Nephron (organoid): ENCODE data around the gene CSF1R.

Experiments
- H3K27ac Mint-ChIP-seq, 3 experiments: 2 replicates each; pipeline ENCODE4 v1.8.0; 2020; ENCODE audit warnings: mixed read lengths in 3 of 3, mild to moderate bottlenecking in 2 of 3, moderate library complexity in 1 of 3
- H3K27me3 Mint-ChIP-seq: 2 replicates; pipeline ENCODE4 v1.8.0; 2021; ENCODE audit warnings: low read depth, mild to moderate bottlenecking, moderate library complexity, mixed read lengths
- H3K36me3 Mint-ChIP-seq: 2 replicates; pipeline ENCODE4 v1.8.0; 2020; ENCODE audit warnings: low read depth, mixed read lengths
- H3K4me1 Mint-ChIP-seq: 2 replicates; pipeline ENCODE4 v1.8.0; 2020; ENCODE audit warnings: mixed read lengths
- H3K4me3 Mint-ChIP-seq, 3 experiments: 2 replicates each; pipeline ENCODE4 v1.8.0; 2020; ENCODE audit warnings: mild to moderate bottlenecking in 3 of 3, mixed read lengths in 3 of 3, moderate library complexity in 2 of 3
- H3K9me3 Mint-ChIP-seq: 2 replicates; pipeline ENCODE4 v1.8.0; 2020; ENCODE audit warnings: mixed read lengths
- CTCF ChIP-seq, 3 experiments: fragments of 200-600 bp; sonication (generic); IDR thresholded peaks; one replicate each; pipeline ENCODE4 v1.5.0; 2021; ENCODE audit warnings: antibody characterized with exemption in 3 of 3; ENCODE audit not compliant: unreplicated experiment in 3 of 3

CSF1R gene

GRCh38 chr5:150022681-150023080, 63.7 kb downstream of the CSF1R start:
- Mint-ChIP-seq H3K4me3 (no peak overlapping the region), H3K27ac (peak overlapping the region in 2 of 3 experiments; percentile 77 to 92)

DNA sequence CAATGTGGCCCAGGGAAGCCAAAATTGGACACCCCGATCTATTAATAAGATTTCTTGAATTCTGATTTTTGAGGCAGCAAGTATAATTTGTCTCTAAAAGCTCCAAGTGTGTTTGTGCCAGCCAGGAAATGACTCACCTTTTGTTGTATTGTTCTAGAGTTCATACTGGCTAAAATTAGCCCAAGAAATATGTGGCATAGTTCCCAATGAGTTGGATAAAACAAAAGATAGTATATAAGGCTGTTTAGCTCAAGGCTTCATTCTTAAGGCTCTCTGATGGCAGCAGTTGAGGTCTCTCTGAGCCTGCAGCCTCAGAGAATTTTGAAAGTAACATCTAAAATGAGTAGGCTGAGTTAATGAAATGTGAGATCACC, 64.2 kb downstream of the CSF1R start:
- TF ChIP-seq CTCF (IDR thresholded peaks at IDR 0.05; ENCODE audit: unreplicated experiment in 3 of 3), result no peak
- Mint-ChIP-seq H3K27me3 (no peaks in the 10 kb centered on the region), H3K36me3 (peaks cover 80% of the 10 kb centered on the region), H3K9me3 (no peaks in the 10 kb centered on the region), H3K27ac (peak overlapping the region; percentile 41 to 92 (median 77)), H3K4me3 (no peak overlapping the region), H3K4me1 (peaks cover 10% of the 10 kb centered on the region)

More at GRCh38 chr5:150022681-150023080, 63.7 kb downstream of the CSF1R start:
- Mint-ChIP-seq H3K4me1 (peaks cover 10% of the 10 kb centered on the region), H3K9me3 (no peaks in the 10 kb centered on the region), H3K36me3 (peaks cover 75% of the 10 kb centered on the region), H3K27me3 (no peaks in the 10 kb centered on the region)
- TF ChIP-seq CTCF (IDR thresholded peaks at IDR 0.05; ENCODE audit: unreplicated experiment in 3 of 3), result no peak

DNA sequence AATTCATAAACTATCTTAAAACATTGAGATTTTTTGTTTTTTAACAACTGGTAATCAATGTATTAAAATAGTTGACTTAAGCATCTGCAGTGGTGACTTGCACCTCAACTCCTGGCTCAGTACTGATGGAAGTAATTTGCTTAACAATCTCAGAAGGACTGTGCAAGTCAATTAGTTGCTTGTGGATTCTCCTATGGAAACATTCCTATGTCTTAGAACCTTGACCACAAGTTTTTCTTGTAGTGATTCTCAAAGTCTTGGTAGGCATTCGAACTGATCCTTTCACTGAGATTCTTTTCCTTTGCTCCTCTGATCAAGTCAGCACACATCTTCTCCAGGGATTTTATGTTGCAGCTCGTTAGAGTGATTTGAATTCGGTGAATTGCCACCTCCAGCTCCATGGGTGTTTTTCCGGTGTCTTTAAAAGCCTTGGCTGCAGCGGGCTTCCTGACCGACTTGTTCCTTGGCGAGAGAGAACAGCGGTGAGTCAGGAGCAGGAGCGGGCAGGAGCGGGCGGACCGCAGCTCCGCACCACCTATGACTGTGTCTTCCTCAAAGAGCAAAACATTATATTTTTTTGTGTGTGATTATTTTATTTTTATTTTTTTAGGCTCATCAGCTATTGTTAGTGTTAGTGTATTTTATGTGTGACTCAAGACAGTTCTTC, 64.7 kb downstream of the CSF1R start:
- H3K27ac Mint-ChIP-seq, result peak overlapping the region; percentile 46 to 92 (median 77)
- no peak for TF ChIP-seq CTCF (IDR thresholded peaks at IDR 0.05; ENCODE audit: unreplicated experiment in 3 of 3)
- peaks cover 81% of the 10 kb centered on the region for H3K36me3 Mint-ChIP-seq

DNA sequence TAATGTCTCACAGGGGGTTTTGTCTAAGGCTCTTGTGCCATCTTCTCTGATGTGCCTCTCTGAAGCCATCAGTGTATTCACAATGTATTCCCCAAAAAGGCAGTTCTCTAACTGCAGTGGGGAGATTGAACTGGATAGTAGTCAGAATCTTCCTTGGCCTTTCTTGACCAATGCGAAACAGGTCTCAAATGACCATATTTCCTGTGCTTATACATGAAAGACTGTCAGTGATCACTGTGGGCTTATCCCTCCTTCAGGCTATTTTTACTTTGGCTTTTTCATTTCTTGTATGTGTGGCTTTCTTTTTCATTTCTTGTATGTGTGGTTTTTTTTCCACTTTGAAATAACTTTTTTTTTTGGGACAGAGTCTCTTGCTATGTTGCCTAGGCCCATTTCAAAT, 66.1 kb downstream of the CSF1R start:
- Mint-ChIP-seq H3K4me1 (peaks cover 10% of the 10 kb centered on the region), H3K36me3 (peaks cover 81% of the 10 kb centered on the region), H3K27me3 (no peaks in the 10 kb centered on the region), H3K9me3 (peaks cover 14% of the 10 kb centered on the region), H3K27ac (no peak overlapping the region), H3K4me3 (no peak overlapping the region)
- TF ChIP-seq CTCF (IDR thresholded peaks at IDR 0.05; ENCODE audit: unreplicated experiment in 3 of 3), result no peak

More for the DNA sequence above, 64.7 kb downstream of the CSF1R start:
- Mint-ChIP-seq H3K27me3 (no peaks in the 10 kb centered on the region), H3K9me3 (peaks cover 4% of the 10 kb centered on the region), H3K4me3 (no peak overlapping the region), H3K4me1 (peaks cover 10% of the 10 kb centered on the region)

GRCh38 chr5:150017226-150018005, 68.9 kb downstream of the CSF1R start:
- Mint-ChIP-seq H3K4me3 (no peak overlapping the region), H3K27me3 (no peaks in the 10 kb centered on the region), H3K36me3 (peaks cover 96% of the 10 kb centered on the region), H3K9me3 (peaks cover 24% of the 10 kb centered on the region), H3K27ac (no peak overlapping the region), H3K4me1 (peaks cover 9% of the 10 kb centered on the region)
- no peak for TF ChIP-seq CTCF (IDR thresholded peaks at IDR 0.05; ENCODE audit: unreplicated experiment in 3 of 3)
